ENCODE data around the gene GCNA.

DNA sequence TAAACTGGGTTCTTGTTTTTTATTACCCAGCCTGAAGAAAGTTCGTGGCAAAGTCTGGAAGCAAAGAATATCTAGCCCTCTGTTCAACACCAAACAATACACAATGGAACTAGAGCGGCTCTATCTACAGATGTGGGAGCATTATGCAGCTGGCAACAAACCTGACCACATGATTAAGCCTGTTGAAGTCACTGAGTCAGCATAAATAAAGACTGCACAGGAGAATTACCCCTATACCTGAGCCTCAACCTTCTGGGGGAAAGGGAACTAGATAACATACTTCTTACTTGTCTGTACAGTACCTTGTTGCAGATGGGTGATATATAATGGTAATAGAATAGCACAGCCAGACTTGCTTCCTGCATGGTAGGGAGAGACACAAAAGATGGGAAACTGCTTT, 4.6 kb upstream of the GCNA start:
- TF ChIP-seq, protein P1, sequence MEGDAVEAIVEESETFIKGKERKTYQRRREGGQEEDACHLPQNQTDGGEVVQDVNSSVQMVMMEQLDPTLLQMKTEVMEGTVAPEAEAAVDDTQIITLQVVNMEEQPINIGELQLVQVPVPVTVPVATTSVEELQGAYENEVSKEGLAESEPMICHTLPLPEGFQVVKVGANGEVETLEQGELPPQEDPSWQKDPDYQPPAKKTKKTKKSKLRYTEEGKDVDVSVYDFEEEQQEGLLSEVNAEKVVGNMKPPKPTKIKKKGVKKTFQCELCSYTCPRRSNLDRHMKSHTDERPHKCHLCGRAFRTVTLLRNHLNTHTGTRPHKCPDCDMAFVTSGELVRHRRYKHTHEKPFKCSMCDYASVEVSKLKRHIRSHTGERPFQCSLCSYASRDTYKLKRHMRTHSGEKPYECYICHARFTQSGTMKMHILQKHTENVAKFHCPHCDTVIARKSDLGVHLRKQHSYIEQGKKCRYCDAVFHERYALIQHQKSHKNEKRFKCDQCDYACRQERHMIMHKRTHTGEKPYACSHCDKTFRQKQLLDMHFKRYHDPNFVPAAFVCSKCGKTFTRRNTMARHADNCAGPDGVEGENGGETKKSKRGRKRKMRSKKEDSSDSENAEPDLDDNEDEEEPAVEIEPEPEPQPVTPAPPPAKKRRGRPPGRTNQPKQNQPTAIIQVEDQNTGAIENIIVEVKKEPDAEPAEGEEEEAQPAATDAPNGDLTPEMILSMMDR (IDR thresholded peaks at IDR 0.05; ENCODE audit: low read length): no peak
- no peak for TF ChIP-seq EZH2 (optimal IDR thresholded peaks at IDR 0.05; ENCODE audit: low read depth, low read length)
